ENCODE results near the gene PNMA8C.
"Not testable (repeated sequence)": the region's sequence is repeated elsewhere in the genome, so short reads cannot be mapped to it uniquely, and the experiment has no call there.

PNMA8C gene

GRCh38 chr19:46411925-46412649 lies 16.6 kb downstream of the PNMA8C start:
- peak; percentile 49 for DNase-seq (ENCODE audit: low read depth, low spot score)

- DNase-seq (ENCODE audit: low read depth, low spot score): no peak
These were observed 17.4 kb downstream of the PNMA8C start for GRCh38 chr19:46411088-46411924.

GRCh38 chr19:46410205-46411087 lies 18.3 kb downstream of the PNMA8C start:
- DNase-seq (ENCODE audit: low read depth, low spot score): no peak

- no peak for DNase-seq (ENCODE audit: low read depth, low spot score)
These were observed 19.5 kb downstream of the PNMA8C start for GRCh38 chr19:46409191-46409590.

- no peak for DNase-seq (ENCODE audit: low read depth, low spot score)
These were observed 20.1 kb downstream of the PNMA8C start for GRCh38 chr19:46408664-46409039.

- no peak for DNase-seq (ENCODE audit: low read depth, low spot score)
These were observed 20.7 kb downstream of the PNMA8C start for GRCh38 chr19:46407856-46408663.

GRCh38 chr19:46406976-46407375 lies 21.8 kb downstream of the PNMA8C start:
- DNase-seq (ENCODE audit: low read depth, low spot score): no peak

- no peak for DNase-seq (ENCODE audit: low read depth, low spot score)
These were observed 23.8 kb downstream of the PNMA8C start for GRCh38 chr19:46404753-46405468.

- peak; percentile 82 for DNase-seq (ENCODE audit: low read depth, low spot score)
These were observed 24.5 kb downstream of the PNMA8C start for GRCh38 chr19:46404055-46404752.

- DNase-seq (ENCODE audit: low read depth, low spot score): no peak
These were observed 26.0 kb downstream of the PNMA8C start for GRCh38 chr19:46402725-46403124.

- not testable (repeated sequence) for DNase-seq (ENCODE audit: low read depth, low spot score)
These were observed 30.8 kb downstream of the PNMA8C start for GRCh38 chr19:46397801-46398479.

- DNase-seq (ENCODE audit: low read depth, low spot score): no peak
These were observed 34.3 kb downstream of the PNMA8C start for GRCh38 chr19:46394402-46394797.

- no peak for DNase-seq (ENCODE audit: low read depth, low spot score)
These were observed 35.0 kb downstream of the PNMA8C start for GRCh38 chr19:46393456-46394401.

- DNase-seq (ENCODE audit: low read depth, low spot score): no peak
These were observed 35.9 kb downstream of the PNMA8C start for GRCh38 chr19:46392837-46393236.

- DNase-seq (ENCODE audit: low read depth, low spot score): no peak
These were observed 36.4 kb downstream of the PNMA8C start for GRCh38 chr19:46392252-46392801.

GRCh38 chr19:46391296-46392251 lies 37.2 kb downstream of the PNMA8C start:
- no peak for DNase-seq (ENCODE audit: low read depth, low spot score)

GRCh38 chr19:46390866-46391265 lies 37.9 kb downstream of the PNMA8C start:
- DNase-seq (ENCODE audit: low read depth, low spot score): no peak
